HK-2 (cell line): ENCODE data around the gene DECR2.
A peak's percentile ranks its signal among the peaks of the same experiment; 100 is the strongest.
"Not testable (repeated sequence)": the region's sequence is repeated elsewhere in the genome, so short reads cannot be mapped to it uniquely, and the experiment has no call there.

Source experiments
- DNase-seq: peaks from one replicate; pipeline ENCODE4 v3.0.0-alpha.2; 2018; ENCODE audit not compliant: unreplicated experiment

Gene DECR2

DNA sequence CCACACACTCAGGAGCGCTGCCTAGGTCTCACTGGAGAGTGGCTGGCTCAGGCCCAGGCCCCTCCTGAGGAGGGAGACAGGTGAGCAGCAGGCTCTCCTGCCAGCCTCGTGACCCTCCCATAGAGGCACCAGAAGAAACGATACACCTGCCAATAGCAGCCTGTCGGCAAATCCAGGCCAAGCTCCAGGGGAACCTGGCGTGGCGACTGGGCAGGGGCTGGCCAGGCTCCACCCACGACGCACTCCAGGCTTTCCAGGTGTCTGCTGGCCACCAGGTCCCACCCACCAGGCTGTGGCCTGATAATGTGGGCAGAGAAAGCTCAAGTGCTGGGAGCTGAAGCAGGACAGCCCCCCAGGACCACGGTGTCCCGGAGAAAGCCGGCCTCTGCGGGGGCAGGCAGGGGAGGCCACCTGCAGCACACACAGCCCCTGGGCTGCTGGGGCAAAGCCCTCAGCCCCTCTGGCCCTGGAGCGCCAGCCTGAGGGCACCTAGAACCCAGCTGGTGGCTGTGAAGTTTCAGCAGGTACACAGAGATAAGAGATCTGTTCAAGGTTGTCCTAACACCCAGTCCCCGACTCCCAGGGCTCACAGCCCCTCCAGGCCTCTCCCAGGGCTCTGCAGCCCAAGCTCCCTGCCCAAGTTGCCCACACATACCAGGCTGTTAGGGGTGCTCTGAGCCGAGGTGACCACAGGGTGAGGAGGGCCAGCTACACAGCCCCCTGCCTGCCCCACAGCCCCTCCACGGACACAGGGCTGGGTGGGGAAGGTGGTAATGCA, 22.3 kb upstream of the DECR2 start:
- DNase-seq: no peak

DNA sequence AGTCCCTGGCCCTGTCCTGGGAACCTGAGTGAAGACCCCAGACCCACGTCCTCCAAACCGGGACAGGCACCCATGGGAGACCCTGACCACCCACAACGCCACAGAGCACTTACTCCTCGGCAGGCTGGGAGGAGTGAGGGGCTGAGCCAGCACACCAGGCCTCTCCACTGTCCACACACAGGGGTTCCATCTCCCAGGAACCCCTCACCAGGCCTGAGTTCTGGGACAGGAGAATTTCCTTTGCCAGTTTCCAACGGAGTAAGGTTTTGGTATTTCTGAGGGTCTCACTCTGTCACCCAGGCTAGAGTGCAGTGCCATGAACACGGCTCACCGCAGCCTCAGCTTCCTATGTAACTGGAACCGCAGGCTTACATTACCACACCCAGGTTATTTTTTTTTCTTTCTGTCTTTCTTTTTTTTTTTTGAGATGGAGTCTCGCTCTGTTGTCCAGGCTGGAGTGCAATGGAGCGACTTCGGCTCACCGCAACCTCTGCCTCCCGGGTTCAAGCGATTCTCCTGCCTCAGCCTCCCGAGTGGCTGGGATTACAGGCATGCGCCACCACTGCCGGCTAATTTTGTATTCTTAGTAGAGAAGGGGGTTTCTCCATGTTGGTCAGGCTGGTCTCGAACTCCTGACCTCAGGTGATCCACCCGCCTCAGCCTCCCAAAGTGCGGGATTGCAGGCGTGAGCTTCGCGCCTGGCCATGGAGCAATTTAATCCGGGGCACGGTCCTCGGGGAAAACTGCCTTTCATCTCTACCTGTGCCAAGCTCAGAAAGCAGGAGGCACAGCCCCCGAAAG, 21.5 kb upstream of the DECR2 start:
- DNase-seq: no peak

DNA sequence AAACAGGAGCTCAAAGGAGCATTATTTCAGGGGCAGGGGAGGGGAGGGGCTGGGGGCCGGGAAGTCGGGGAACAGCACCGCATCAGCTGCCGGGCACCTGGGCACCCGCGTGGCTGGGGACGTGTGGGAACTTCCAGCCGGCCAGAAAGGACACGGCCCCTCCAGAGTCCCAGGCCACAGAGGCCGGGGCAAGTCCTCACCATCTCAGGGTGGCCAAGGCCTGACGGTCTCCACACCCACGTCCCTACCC, 21.0 kb upstream of the DECR2 start:
- DNase-seq: no peak

DNA sequence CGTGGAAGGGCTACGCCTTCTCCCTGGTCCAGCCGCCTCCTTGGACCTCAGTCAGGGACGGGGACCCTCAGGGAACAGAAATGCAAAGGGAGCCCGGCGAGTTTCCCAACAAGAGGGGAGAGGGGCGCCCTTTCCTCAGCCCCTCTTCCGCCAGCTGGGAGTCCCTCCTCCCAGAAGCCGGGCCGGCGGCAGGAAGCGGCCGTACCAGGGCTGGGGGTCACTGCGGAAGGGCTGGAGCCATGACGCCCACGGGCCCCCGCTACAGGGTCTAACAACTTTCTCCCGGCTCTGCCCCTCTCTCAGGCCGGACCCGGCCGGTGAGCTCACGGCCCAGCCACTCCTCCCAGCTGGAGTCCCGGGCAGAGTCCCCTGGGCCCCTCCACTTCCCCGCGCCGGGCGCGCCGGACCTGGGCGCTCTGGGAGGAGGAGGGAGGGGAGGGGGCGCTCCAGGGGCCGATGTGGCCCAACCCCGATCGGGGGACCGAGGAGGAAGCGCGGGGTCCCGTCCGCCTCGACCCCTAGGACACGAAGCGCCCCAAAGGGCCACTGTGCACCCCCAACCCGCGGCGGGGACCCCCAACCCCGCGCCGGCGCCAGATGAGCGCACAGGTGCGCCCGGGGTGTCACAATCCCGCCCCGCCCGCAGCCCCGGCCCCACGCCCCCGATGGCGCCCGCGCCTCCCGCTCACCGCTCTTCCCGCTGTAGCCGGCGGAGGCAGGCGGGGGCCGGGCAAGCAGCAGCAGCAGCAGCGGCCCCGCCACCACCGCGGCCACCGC, 20.5 kb upstream of the DECR2 start:
- peak; percentile 25 for DNase-seq

DNA sequence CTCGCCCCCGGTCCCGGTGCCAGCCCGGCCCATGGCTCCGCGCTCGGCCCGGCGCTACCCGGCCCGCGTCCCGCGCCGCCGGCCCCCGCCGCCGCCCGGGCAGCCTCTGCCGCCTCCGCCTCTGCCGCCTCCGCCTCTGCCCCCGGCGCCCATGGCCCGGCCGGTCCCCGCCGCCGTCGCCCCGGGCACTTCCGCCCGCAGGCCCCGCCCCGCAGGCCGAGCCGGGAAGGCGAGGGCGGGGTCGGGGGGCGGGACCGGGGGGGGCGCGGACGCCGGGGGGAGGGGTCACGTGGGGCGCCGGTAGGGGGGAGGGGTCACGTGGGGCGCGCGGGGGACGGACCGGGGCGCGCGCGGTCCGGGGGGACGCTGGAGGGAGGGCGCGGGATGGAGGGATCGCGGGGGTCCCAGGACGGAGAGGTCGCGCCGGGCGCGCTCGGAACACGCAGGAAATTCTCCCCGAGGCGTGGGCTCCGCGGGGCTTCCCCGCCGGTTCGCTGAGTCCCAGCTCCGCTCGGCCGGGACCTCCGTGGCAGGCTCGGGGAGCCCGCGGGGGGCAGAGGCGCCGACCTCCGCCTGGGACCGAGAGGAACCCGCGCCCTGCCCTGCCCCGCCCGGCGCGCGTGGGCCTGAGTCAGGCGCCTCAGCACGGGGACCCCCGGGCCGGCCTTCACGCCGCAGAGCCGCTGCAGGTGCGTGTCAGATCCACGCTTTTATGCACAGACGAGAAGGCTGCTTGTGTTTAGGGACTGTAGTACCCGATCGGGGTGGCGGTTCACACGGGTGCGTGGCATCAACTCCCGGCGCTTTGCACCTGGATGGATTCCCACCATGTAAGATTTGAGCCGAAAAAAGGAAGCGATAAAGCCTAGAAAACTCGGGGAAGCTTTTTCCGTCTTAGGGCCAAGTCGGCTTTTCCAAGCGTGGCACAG, 19.6 kb upstream of the DECR2 start, which contains the start of gene PGAP6:
Gene PGAP6 (minus strand): TSS at position 190 of the 929 bp plus-strand sequence. CDS start 157 bp downstream, at position 33.
- DNase-seq: peak; percentile 45

DNA sequence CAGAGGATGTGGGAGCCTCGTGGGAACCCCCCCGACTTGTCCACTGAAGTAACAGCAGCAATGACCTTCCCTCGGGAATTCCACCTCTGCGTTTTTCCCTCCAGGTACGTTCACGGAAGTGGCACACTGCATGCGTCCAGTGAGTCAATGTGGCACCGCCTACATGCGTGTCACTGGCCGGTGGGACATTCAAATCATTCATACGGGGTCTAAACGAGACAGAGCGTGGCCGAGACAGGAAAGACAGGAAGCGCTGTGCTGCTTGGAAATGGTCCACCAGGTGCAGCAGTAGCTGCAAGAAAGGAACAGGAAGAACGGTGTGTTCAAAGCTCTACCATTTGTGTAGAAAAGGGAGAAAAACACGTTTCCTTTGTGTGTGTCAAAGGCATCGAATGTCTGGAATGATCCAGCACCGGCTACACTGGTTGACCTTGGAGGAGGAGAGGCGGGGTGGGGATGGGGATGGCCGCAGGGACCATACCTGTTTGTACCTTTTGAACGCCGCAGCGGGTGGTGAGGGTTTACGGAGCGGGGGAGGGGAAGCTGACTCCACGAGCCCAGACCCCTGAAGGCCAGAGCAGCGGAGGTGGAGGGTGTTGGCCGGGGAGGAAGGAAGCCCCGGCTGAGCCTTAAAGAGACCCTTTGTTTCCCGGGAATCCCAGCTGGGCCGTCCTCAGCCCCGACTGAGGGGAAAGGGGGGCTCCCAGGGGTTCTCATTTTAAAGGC, 18.2 kb upstream of the DECR2 start:
- no peak for DNase-seq

DNA sequence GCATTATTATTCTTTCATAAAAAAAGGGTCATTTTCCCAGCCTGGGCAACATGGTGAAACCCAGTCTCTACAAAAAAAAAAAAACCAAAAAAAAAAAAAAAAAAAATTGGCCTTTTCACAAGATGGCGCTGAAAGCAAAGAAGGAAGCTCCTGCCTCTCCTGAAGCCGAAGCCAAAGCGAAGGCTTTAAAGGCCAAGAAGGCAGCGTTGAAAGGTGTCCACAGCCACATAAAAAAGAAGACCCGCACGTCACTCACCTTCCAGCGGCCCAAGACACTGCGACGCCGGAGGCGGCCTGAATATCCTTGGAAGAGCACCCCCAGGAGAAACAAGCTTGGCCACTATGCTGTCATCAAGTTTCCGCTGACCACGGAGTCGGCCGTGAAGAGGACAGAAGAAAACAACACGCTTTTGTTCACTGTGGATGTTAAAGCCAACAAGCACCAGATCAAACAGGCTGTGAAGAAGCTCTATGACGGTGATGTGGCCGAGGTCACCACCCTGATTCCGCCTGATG, 15.0 kb upstream of the DECR2 start:
- DNase-seq: no peak

DNA sequence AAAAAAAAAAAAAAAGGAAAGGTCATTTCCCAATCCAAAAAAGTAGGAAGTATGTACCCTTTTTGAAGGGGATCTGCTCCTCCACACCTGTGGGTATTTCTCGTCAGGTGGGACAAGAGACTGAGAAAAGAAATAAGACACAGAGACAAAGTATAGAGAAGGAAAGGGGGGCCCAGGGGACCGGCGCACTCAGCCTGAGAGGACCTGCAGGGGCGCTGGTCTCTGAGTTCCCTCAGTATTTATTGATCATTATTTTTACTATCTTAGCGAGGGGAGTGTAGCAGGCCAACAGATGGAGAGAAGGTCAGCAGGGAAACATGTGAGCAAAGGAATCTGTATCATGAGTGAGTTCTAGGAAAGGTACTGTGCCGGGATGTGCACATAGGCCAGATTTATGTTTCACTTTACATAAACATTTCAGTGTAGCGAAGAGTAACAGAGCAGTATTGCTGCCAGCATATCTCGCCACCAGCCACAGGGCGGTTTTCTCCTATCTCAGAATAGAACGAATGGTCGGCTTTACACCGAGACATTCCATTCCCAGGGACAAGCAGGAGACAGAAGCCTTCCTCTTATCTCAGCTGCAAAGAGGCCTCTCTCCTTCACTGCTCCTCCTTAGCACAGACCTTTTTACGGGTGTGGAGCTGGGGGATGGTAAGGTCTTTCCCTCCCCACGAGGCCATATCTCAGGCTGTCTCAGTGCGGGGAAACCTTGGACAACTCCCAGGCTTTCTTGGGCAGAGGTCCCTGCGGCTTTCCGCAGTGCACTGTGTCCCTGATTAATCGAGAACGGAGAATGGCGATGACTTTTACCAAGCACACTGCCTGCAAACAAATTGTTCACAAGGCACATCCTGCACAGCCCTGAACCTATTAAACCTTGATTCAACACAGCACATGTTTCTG, 13.7 kb upstream of the DECR2 start:
- DNase-seq: not testable (repeated sequence)

DNA sequence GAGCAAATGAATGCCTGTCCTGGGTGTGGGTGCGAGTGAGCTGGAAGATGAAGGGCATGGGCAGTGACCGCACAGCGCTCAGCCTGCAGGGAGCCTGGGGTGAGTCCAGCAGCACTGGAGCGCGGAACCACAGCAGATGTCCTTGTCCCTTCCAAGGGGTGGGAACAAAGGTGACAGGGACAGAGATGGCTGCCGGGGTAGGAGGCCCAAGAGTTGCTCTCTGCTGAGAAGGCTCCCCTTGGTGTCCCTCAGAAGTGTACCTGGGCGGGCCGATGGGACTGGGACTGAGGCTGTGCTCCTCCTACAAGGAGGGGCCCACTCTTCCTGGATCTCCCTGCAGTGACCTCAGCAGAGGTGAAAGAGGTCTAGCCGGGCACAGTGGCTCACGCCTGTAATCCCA, 12.3 kb upstream of the DECR2 start:
- DNase-seq: no peak

DNA sequence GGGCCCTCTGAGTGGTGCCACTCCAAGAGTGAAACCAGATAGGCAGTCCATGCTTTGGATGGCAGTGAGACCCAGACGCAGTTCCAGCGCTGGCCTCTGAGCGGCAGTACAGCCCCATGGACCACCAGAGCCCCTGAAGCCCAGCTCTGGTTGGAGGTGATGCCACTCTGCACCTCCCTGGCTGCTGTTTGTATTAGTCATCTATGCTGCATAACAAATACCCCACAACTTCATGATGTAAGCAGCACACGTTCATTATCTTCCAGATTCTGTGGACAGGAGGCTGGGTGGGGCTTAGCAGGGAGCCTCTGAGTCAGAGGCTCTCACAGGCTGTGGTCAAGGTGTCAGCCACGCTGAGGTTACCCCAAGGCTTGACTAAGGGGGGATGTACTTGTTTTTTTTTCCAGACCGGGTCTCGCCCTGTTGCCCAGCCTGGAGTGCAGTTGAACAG, 9.8 kb upstream of the DECR2 start:
- DNase-seq: peak; percentile 74

DNA sequence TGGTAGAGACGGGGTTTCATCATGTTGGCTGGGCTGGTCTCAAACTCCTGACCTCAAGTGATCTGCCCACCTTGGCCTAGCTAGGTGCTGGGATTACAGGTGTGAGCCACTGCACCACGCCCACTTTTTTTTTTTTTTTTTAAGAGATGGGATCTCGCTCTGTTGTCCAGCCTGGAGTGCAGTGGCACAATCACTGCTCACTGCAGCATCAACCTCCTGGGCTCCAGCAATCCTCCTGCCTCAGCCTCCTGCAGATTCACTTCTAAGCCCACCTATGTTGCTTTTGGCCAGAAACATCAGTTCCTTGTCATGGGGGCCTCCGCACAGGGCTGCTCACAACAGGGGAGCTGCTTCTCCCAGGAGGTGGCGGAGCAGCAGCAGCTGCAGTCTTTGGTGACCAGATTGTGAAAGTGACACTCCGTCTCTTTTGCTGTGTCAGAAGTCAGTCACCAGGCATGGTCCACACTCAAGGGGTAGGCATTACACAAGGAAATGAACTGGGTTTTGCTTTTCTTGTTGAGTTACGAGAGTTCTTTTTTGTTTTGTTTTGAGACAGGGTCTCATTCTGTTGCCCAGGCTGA, 9.1 kb upstream of the DECR2 start:
- no peak for DNase-seq

DNA sequence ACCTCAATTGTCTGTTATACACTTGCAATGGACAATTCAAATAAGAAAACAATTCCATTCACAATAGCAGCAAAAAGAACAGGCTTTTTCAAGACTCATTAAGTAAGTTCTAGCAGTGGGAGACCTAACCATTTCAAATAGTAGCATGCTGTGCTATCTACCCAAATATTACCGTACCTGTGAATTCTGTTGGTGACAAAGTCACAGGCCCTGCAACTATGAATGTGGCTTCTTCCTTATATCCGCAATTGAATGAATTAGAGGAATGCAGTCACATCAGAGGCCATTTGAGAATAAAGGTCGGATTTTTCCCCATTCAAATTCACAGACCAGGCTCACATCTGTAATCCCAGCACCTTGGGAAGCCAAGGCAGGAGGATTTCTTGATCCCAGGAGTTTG, 5.5 kb upstream of the DECR2 start:
- no peak for DNase-seq

DNA sequence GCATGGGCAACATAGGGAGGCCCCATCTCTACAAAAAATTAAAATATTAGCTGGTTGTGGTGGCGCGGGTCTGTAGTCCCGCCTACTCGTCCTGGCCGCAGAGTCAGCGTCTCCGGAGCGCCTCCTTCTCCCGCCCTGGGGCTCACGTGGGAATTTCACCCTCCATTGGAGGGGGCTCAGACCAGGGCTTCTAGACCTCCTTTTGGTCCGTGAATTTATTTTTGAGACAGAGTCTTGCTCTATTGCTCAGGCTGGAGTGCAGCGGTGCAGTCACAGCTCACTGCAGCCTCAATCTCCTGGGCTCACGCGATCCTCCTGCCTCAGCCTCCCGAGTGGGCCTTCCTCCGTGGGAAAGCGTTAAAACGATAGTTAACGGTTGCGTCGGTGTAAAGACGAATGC, 5.1 kb upstream of the DECR2 start:
- peak; percentile 41 for DNase-seq

DNA sequence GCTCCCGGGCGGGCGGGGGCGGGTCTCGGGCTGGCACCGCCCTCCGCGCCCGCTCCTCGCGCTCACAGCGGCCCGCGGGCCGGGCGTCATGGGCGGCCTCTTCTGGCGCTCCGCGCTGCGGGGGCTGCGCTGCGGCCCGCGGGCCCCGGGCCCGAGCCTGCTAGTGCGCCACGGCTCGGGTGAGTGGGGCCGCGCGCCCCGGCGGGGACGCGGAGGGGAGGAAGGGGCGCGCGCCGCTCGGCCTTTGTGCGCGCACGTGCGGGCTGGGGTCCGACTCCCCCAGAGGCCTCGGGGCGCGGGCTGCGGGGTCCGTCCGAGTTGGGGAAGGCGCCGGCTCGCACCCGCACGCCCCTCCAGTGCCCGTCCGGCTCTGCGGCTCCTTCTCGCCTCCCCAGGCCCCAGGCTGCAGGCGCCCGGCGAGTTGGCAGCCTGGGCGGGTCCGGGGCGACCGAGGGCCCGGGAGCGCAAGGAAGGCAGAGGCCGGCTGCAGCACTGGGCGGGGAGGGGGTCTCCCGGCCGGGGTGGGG, 4.5 kb upstream of the DECR2 start, which contains the start of gene NME4:
Gene NME4 (plus strand): TSS at position 65 of the 527 bp plus-strand sequence. CDS start 24 bp downstream, at position 89.
- peak; percentile 22 for DNase-seq

DNA sequence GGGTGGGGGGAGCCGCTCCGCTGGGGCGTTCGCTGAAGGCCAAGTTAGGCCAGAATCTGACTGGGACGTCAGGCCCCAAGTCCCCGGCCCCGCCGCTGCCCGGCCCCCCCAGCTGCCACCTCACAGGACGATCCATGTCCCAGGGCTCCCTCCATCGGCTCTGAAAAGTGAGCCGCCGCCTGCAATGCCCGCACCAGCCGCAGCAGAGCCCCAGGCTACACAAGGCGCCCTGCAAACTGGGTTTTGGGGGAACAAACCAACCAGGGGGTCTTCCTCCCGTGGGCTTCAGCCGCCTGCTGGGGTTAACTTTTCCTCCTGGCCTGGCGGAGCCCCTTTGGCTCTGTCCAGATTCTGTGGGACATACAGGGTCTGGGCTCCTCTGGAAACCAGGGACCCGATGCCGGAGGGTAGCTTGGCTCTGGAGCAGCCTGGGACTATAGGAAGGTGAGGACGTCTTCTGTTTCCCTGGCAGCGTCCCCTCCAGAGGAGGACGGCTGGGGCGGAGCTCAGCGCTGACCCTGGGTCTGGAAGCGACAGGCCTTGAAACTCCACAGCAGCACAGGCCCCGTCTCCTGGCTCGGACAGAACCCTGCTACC, 3.9 kb upstream of the DECR2 start:
- no peak for DNase-seq

DNA sequence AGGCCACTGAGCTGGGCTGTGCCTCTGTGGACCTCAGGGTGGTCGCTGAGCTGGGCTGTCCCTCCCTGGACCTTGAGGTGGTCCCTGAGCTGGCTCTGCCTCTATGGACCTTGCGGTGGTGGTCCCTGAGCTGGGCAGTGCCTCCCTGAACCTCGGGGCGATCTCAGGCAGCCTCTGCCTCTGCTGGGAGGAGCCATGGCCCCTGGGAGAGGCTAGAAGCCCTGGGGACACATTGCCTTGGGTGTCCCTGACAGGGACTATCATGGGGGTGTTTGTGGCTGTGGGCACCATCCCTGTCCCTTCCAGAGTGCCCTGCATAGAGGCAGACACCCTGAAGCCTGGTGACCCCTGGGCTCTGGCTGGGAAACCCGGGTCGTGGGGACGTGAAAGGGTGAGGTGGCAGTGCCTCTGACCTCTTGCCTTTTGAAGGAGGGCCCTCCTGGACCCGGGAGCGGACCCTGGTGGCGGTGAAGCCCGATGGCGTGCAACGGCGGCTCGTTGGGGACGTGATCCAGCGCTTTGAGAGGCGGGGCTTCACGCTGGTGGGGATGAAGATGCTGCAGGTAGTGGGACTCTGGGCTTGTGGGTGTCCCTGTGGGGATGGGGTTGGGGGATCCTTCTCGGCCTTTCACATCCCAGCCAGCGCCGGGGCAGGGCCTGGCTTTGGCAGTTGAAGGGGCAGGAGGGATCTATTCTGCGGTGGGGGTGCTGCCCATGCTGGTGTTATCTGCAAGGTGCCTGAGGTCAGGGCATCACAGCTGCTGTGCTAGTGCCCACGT, 2.9 kb upstream of the DECR2 start:
- DNase-seq: no peak

DNA sequence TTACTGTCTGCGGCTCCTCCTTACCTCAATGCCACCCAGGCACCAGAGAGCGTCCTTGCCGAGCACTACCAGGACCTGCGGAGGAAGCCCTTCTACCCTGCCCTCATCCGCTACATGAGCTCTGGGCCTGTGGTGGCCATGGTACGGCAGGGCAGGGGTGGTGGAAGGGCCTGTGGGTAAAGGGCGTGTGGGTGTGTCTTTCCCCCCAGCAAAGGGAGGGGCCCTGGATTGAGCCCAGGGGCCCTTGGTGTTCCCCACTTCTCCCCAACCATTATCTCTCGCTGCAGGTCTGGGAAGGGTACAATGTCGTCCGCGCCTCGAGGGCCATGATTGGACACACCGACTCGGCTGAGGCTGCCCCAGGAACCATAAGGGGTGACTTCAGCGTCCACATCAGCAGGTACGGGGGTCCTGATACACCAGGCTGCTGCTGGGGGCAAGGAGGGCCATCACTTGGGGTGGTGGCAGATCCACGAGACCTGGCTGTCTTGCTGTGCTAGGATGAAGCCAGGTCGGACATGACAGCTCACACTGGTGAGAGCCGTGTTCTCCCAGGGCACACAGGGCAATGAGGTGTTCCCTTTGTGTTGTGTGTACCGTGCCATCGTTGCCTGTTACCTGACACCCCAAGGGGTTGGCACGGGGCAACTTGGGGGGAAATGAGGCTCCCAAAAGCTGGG, 2.2 kb upstream of the DECR2 start:
- no peak for DNase-seq
